ENCODE measurements around the gene TAS2R7.
"Not testable (repeated sequence)": the region's sequence is repeated elsewhere in the genome, so short reads cannot be mapped to it uniquely, and the experiment has no call there.

Gene TAS2R7

GRCh38 chr12:10802587-10802986 is at the start of gene TAS2R7:
TSS of gene TAS2R7 (minus strand) at chr12:10802627. CDS start at chr12:10802570, 57 bp downstream.
- no peak for DNase-seq

GRCh38 chr12:10851243-10851858 is 48.9 kb upstream of the TAS2R7 start:
- no peak for DNase-seq

- DNase-seq, result no peak
Observed at GRCh38 chr12:10849425-10849878, 47.0 kb upstream of the TAS2R7 start, which contains the start of gene PRR4. TSS of gene PRR4 (minus strand) at chr12:10849475. CDS start at chr12:10849437, 38 bp downstream.

- DNase-seq, result no peak
Observed at GRCh38 chr12:10847744-10848143, 45.3 kb upstream of the TAS2R7 start.

- no peak for DNase-seq
Observed at GRCh38 chr12:10842862-10843261, 40.4 kb upstream of the TAS2R7 start.

- no peak for DNase-seq
Observed at GRCh38 chr12:10838461-10838860, 36.0 kb upstream of the TAS2R7 start.

GRCh38 chr12:10829994-10830393 is 27.6 kb upstream of the TAS2R7 start:
- no peak for DNase-seq

GRCh38 chr12:10826258-10826657 is 23.8 kb upstream of the TAS2R7 start, which contains the start of gene TAS2R10:
TSS of gene TAS2R10 (minus strand) at chr12:10826358. CDS start at chr12:10826269, 89 bp downstream.
- no peak for DNase-seq

- DNase-seq, result no peak
Observed at GRCh38 chr12:10824957-10825356, 22.5 kb upstream of the TAS2R7 start.

GRCh38 chr12:10811883-10812536 is 9.6 kb upstream of the TAS2R7 start:
- no peak for DNase-seq

GRCh38 chr12:10810068-10810467 is 7.6 kb upstream of the TAS2R7 start, which contains the start of gene TAS2R9:
TSS of gene TAS2R9 (minus strand) at chr12:10810168. CDS start at chr12:10810075, 93 bp downstream.
- no peak for DNase-seq

GRCh38 chr12:10807186-10807585 is 4.8 kb upstream of the TAS2R7 start, which contains the start of gene TAS2R8:
TSS of gene TAS2R8 (minus strand) at chr12:10807286. CDS start at chr12:10806980, 306 bp downstream.
- no peak for DNase-seq

GRCh38 chr12:10801741-10802140 is 686 bp downstream of the TAS2R7 start:
- no peak for DNase-seq

- DNase-seq, result no peak
Observed at GRCh38 chr12:10794222-10794621, 8.2 kb downstream of the TAS2R7 start.

GRCh38 chr12:10791769-10792168 is 10.7 kb downstream of the TAS2R7 start:
- DNase-seq, result not testable (repeated sequence)

GRCh38 chr12:10783252-10783651 is 19.2 kb downstream of the TAS2R7 start:
- no peak for DNase-seq

- no peak for DNase-seq
Observed at GRCh38 chr12:10779103-10779502, 23.3 kb downstream of the TAS2R7 start.

- no peak for DNase-seq
Observed at GRCh38 chr12:10771132-10771733, 31.2 kb downstream of the TAS2R7 start.

GRCh38 chr12:10759657-10760056 is 42.8 kb downstream of the TAS2R7 start:
- DNase-seq, result no peak

- DNase-seq, result no peak
Observed at GRCh38 chr12:10756194-10756593, 46.2 kb downstream of the TAS2R7 start.

GRCh38 chr12:10753059-10753458 is 49.4 kb downstream of the TAS2R7 start:
- DNase-seq, result no peak

Data from 8988T (cell line).